Endothelial cell of umbilical vein (primary cell): ENCODE results near the gene ATXN2.

Source experiments
- EZH2 ChIP-seq: IDR thresholded peaks from 2 replicates; pipeline ENCODE4 v1.6.1; 2012; ENCODE audit warnings: borderline replicate concordance, low read depth, mild to moderate bottlenecking, moderate library complexity, low read length, inconsistent platforms; ENCODE audit not compliant: severe bottlenecking
- FOS ChIP-seq: IDR thresholded peaks from 2 replicates; pipeline ENCODE4 v1.6.1; 2011; ENCODE audit warnings: mild to moderate bottlenecking, low read length, moderate library complexity, borderline replicate concordance; ENCODE audit not compliant: insufficient read depth
- GATA2 ChIP-seq: IDR thresholded peaks from 2 replicates; pipeline ENCODE4 v1.7.0; 2011; ENCODE audit warnings: low read depth, mild to moderate bottlenecking, moderate library complexity, mixed read lengths, low read length; ENCODE audit not compliant: insufficient read length, insufficient read depth
- JUN ChIP-seq: IDR thresholded peaks from 2 replicates; pipeline ENCODE4 v1.6.1; 2011; ENCODE audit warnings: borderline replicate concordance, low read depth; ENCODE audit not compliant: insufficient read length, insufficient read depth
- MYC ChIP-seq: IDR thresholded peaks from one replicate; pipeline ENCODE4 v1.6.1; 2011; ENCODE audit warnings: mild to moderate bottlenecking, low read depth, low read length
- POLR2A ChIP-seq: IDR thresholded peaks from 2 replicates; pipeline ENCODE4 v1.6.1; 2012; ENCODE audit warnings: low read depth, mild to moderate bottlenecking, control low read depth, low read length
- POLR2AphosphoS5 ChIP-seq: IDR thresholded peaks from 2 replicates; pipeline ENCODE4 v1.6.1; 2012; ENCODE audit warnings: low read depth, mild to moderate bottlenecking, control low read depth, low read length, moderate library complexity; ENCODE audit not compliant: insufficient read depth
- TF ChIP-seq, protein P1 (sequence below), 2 donors: IDR thresholded peaks; 1 replicate in 1 of 2; 2 replicates in 1 of 2; pipeline ENCODE4 v1.5.1; 2011; ENCODE audit warnings: low read length in 2 of 2, mild to moderate bottlenecking in 2 of 2, moderate library complexity in 2 of 2, control low read depth in 1 of 2, inconsistent platforms in 1 of 2, low read depth in 1 of 2; ENCODE audit not compliant: insufficient read depth in 1 of 2; ENCODE audit errors: extremely low read depth in 1 of 2
- TF ChIP-seq, protein P2 (sequence below): IDR thresholded peaks from 2 replicates; pipeline ENCODE4 v1.6.1; 2011; ENCODE audit not compliant: insufficient read depth, insufficient read length

DNA sequence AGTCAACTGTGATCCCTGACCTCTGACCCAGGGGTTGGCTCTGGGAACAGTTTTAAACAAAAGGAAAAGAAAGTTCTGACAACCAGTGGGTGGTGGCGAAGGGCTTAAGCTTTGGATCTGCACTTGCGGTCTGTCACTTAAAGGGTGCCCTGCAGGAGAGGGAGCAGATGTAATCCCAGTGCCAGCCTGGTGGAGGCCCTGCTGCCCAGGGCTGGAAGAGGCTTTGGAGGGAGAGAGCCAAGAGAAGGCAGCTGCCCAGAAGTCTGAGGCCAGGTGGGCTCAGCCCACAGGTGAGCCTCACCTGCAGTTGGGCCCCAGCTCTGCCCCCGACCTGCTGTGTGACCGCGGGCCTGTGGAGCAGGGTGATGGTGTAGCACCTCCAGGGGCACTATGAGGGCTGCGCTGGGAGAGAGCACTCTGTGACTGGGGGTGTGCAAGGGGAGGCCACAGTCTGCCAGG, 174.3 kb downstream of the ATXN2 start:
- TF ChIP-seq JUN: no peak
- TF ChIP-seq, protein P1, sequence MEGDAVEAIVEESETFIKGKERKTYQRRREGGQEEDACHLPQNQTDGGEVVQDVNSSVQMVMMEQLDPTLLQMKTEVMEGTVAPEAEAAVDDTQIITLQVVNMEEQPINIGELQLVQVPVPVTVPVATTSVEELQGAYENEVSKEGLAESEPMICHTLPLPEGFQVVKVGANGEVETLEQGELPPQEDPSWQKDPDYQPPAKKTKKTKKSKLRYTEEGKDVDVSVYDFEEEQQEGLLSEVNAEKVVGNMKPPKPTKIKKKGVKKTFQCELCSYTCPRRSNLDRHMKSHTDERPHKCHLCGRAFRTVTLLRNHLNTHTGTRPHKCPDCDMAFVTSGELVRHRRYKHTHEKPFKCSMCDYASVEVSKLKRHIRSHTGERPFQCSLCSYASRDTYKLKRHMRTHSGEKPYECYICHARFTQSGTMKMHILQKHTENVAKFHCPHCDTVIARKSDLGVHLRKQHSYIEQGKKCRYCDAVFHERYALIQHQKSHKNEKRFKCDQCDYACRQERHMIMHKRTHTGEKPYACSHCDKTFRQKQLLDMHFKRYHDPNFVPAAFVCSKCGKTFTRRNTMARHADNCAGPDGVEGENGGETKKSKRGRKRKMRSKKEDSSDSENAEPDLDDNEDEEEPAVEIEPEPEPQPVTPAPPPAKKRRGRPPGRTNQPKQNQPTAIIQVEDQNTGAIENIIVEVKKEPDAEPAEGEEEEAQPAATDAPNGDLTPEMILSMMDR (IDR thresholded peaks at IDR 0.05; ENCODE audit: extremely low read depth in 1 of 2, insufficient read depth in 1 of 2, low read depth in 1 of 2, low read length in 2 of 2): peak; percentile 17 to 28
- no peak for TF ChIP-seq MYC
- TF ChIP-seq POLR2A: no peak
- TF ChIP-seq EZH2: no peak
- no peak for TF ChIP-seq POLR2AphosphoS5
- TF ChIP-seq, protein P2, sequence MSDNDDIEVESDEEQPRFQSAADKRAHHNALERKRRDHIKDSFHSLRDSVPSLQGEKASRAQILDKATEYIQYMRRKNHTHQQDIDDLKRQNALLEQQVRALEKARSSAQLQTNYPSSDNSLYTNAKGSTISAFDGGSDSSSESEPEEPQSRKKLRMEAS: no peak
- no peak for TF ChIP-seq FOS
- TF ChIP-seq GATA2: no peak
